ENCODE results near the gene LRP1B. TPM values are rescaled to one million over a fixed set of nuclear protein-coding genes. Genes with fewer than 3 reads are reported as not detected.
A peak's percentile ranks its signal among the peaks of the same experiment; 100 is the strongest.

LRP1B gene
- 0.54 and 1.5 TPM in 2 replicates for total RNA-seq
- long read RNA-seq = 0 reads

GRCh38 chr2:142131010-142131669 lies at the start of gene LRP1B:
Gene LRP1B, minus strand, starts transcription at chr2:142131016. Its CDS starts 287 bp downstream, at chr2:142130729.
- peaks cover 24% of the 10 kb centered on the region for H3K4me1 Mint-ChIP-seq
- H3K27me3 Mint-ChIP-seq (ENCODE audit: low read depth) = peaks cover 72% of the 10 kb centered on the region
- TF ChIP-seq, protein P1, sequence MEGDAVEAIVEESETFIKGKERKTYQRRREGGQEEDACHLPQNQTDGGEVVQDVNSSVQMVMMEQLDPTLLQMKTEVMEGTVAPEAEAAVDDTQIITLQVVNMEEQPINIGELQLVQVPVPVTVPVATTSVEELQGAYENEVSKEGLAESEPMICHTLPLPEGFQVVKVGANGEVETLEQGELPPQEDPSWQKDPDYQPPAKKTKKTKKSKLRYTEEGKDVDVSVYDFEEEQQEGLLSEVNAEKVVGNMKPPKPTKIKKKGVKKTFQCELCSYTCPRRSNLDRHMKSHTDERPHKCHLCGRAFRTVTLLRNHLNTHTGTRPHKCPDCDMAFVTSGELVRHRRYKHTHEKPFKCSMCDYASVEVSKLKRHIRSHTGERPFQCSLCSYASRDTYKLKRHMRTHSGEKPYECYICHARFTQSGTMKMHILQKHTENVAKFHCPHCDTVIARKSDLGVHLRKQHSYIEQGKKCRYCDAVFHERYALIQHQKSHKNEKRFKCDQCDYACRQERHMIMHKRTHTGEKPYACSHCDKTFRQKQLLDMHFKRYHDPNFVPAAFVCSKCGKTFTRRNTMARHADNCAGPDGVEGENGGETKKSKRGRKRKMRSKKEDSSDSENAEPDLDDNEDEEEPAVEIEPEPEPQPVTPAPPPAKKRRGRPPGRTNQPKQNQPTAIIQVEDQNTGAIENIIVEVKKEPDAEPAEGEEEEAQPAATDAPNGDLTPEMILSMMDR (conservative IDR thresholded peaks at IDR 0.05) = no peak
- peak within 1 kb of the TSS; percentile 75 for H3K27ac Mint-ChIP-seq (ENCODE audit: unreplicated experiment)
- peak; percentile 7 for DNase-seq (ENCODE audit: low read depth, low spot score)
- no peaks in the 10 kb centered on the region for H3K36me3 Mint-ChIP-seq (ENCODE audit: low read depth)
- peak within 1 kb of the TSS; percentile 89 for H3K4me3 Mint-ChIP-seq
- H3K9me3 Mint-ChIP-seq = no peaks in the 10 kb centered on the region

DNA sequence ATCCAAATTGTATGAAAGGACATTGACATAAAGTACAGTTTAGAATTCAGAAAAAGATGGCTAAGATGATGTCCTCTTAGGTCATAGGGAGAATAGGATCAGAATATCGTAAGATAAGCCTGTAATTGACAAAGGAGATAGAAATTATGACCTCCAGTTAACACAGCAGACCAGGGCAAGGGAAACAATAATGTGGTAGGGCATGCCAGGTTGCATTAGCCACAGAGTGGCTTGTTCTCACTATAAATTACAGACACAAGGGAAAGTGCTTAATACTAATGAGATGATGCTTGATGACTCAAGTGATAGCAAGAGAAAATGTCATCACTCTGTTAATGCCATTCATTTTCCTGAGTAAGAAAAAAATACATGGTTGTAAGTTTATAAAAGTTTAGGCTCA lies 48.9 kb upstream of the LRP1B start:
- H3K36me3 Mint-ChIP-seq (ENCODE audit: low read depth) = no peaks in the 10 kb centered on the region
- TF ChIP-seq, protein P1 (conservative IDR thresholded peaks at IDR 0.05) = no peak
- no peaks in the 10 kb centered on the region for H3K9me3 Mint-ChIP-seq
- no peaks in the 10 kb centered on the region for H3K27me3 Mint-ChIP-seq (ENCODE audit: low read depth)
- no peak overlapping the region for H3K4me3 Mint-ChIP-seq
- H3K4me1 Mint-ChIP-seq = peaks cover 13% of the 10 kb centered on the region
- no peak for DNase-seq (ENCODE audit: low read depth, low spot score)
- no peak overlapping the region for H3K27ac Mint-ChIP-seq (ENCODE audit: unreplicated experiment)

DNA sequence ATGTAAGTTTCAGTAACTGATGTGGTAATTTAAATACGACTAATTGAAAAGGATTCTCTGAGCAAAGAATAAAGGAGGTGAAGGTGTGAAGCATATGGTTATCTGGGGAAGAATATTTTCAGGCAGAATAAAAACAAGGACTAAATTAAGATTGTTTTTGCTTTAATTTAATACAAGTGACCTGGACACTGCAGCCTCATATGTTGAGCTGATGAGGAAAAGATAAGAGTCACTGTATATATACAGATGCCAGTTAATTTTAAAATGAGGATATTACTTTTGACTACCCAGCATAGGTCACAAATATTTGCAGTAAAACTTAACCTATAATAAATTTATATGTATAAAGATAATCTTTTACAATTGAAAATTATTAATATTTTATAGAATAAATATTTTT lies 47.8 kb upstream of the LRP1B start:
- Mint-ChIP-seq H3K4me1 (peaks cover 13% of the 10 kb centered on the region), H3K27me3 (ENCODE audit: low read depth) (no peaks in the 10 kb centered on the region), H3K9me3 (no peaks in the 10 kb centered on the region), H3K4me3 (no peak overlapping the region), H3K27ac (ENCODE audit: unreplicated experiment) (no peak overlapping the region), H3K36me3 (ENCODE audit: low read depth) (no peaks in the 10 kb centered on the region)
- DNase-seq (ENCODE audit: low read depth, low spot score) = no peak
- TF ChIP-seq, protein P1 (conservative IDR thresholded peaks at IDR 0.05) = no peak

DNA sequence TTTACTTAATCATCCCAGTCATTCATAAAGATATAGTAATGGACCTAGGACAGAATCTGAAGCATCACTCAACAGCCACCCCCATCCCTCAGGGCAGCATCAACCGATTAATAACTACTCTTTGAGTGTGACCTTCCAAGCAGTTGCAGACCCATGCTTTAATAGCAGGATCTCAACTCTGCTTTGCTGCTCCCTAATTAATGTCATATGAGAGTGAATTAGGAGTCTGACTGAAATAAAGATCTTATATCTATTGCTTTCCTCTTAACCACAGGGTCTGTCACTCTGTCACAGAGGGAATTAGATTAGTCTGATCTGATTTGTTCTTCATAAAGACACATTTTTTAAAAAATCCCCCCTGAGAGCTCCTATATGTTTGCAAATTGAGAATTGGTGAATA lies 46.1 kb upstream of the LRP1B start:
- no peak for DNase-seq (ENCODE audit: low read depth, low spot score)
- Mint-ChIP-seq H3K9me3 (no peaks in the 10 kb centered on the region), H3K36me3 (ENCODE audit: low read depth) (no peaks in the 10 kb centered on the region), H3K27me3 (ENCODE audit: low read depth) (no peaks in the 10 kb centered on the region), H3K4me1 (peaks cover 13% of the 10 kb centered on the region), H3K4me3 (no peak overlapping the region), H3K27ac (ENCODE audit: unreplicated experiment) (no peak overlapping the region)
- TF ChIP-seq, protein P1 (conservative IDR thresholded peaks at IDR 0.05) = no peak

DNA sequence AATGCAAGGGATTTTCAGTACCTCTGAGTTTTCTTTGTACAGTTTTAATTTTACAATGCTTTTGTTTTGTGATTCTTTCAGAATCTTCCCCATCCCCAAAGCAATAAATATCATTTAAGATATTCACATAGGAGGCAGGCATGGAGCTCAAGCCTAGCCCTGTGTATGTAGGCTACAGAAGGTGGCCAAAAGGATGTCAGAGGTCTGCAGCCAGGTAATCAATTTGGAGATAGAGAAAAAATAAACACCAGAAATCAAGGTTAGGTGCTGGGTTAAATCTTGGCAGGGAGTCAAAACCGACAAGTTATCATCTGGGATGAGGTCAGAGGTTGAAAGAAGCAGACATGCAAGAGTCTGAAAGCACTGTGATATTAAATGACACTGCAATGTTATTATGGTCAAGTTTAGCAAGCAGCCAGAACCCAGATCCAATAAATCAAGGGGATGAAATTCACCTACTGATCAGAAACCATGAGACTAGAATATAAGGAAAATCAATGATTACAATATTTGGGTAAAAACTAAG lies 45.1 kb upstream of the LRP1B start:
- H3K4me1 Mint-ChIP-seq = peaks cover 13% of the 10 kb centered on the region
- no peaks in the 10 kb centered on the region for H3K36me3 Mint-ChIP-seq (ENCODE audit: low read depth)
- H3K9me3 Mint-ChIP-seq = no peaks in the 10 kb centered on the region
- H3K27me3 Mint-ChIP-seq (ENCODE audit: low read depth) = no peaks in the 10 kb centered on the region
- no peak for DNase-seq (ENCODE audit: low read depth, low spot score)
- no peak overlapping the region for H3K4me3 Mint-ChIP-seq
- TF ChIP-seq, protein P1 (conservative IDR thresholded peaks at IDR 0.05) = no peak
- H3K27ac Mint-ChIP-seq (ENCODE audit: unreplicated experiment) = no peak overlapping the region

All from neural crest cell (in vitro differentiated cells).